Measurements from ENCODE around the gene NPIPA3.
"Not testable (repeated sequence)": the region's sequence is repeated elsewhere in the genome, so short reads cannot be mapped to it uniquely, and the experiment has no call there.

NPIPA3 gene

DNA sequence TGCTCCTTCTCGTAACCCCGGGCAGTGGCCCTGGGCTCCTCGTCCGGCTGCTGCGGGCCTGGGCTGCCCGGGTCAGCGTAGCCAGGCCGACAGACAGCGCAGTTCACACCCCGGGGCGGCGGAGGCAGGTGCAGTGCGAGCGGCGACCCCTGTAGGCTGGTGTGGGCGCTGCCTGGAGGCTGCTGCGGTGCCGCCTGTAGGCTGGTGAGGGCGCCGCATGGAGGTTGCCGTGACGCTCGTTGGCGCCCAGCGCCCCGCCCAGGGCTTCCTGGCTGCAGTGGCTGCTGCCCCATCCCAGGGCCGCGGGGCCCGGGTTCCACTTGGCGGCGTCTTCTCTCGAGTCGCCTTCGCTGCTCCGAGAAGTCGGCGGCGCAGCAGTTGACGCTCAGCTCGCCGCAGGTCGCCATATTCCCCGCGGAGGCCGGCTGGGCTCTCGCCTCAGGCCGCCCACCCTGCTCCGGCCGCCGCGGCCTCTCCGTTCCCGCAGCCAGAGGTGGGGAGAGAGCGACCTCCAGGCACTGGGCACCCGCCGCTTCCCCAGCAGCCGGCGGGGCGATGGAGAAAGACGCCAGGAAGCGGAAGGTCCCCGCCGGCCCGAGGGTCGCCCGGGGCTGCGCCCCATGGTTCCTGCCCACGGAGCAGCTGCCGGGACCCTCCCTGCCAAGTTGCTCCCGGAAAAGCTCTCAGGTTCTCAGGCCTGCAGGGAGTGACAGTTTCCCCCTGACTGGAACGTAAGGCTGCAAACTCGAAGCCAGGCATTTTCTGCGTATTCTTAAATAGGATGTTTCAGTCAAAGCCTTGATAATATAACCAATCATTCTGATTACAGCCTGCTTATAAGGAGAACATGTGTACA, 39.3 kb downstream of the NPIPA3 start, which contains the start of gene NPIPA2:
Gene NPIPA2 (plus strand): TSS at position 261 of the 856 bp plus-strand sequence. CDS start 5,533 bp downstream, outside the sequence.
- DNase-seq: not testable (repeated sequence)

- not testable (repeated sequence) for DNase-seq
These were observed 70.4 kb downstream of the NPIPA3 start for GRCh38 chr16:14773654-14774053.

DNA sequence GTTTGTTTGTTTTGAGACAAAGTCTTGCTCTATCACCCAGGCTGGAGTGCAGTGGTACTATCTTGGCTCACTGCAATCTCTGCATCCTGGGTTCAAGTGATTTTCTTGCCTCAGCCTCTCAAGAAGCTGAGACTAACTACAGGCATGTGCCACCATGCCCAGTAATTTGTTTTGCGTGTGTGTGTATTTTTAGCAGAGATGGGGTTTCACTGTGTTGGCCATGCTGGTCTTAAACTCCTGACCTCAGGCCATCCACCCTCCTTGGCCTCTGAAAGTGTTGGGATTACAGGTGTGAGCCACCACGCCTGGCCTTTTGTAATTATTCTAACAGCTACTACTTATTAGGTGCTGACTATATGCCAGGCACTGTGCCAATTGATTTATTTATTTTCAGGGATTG, 72.4 kb downstream of the NPIPA3 start:
- DNase-seq: not testable (repeated sequence)

Data from activated CD4-positive, alpha-beta T cell treated with anti-CD3 and anti-CD28 coated beads, Interleukin-2, Interleukin-6, amounts not matched to agents 100 ng/mL and 50 ng/mL, durations not matched to agents 16 hours and 8 hours (primary cell).